GM18502 (cell line): ENCODE data around the gene ARRB1.
"Not testable (repeated sequence)": the region's sequence is repeated elsewhere in the genome, so short reads cannot be mapped to it uniquely, and the experiment has no call there.

ENCODE experiments used
- ATAC-seq: cut with Tn5 transposase; IDR thresholded peaks from one replicate; pipeline ENCODE4 v1.9.1; 2021; ENCODE audit warnings: mild to moderate bottlenecking; ENCODE audit not compliant: unreplicated experiment, poor library complexity

The ARRB1 gene

GRCh38 chr11:75304941-75305340 is 46.5 kb downstream of the ARRB1 start:
- not testable (repeated sequence) for ATAC-seq

- ATAC-seq: no peak
These were observed 47.8 kb downstream of the ARRB1 start for GRCh38 chr11:75303544-75304224.

- no peak for ATAC-seq
These were observed 49.1 kb downstream of the ARRB1 start for GRCh38 chr11:75302371-75302770.

GRCh38 chr11:75301601-75302345 is 49.7 kb downstream of the ARRB1 start:
- no peak for ATAC-seq

GRCh38 chr11:75301131-75301530 is 50.3 kb downstream of the ARRB1 start:
- no peak for ATAC-seq

- no peak for ATAC-seq
These were observed 52.5 kb downstream of the ARRB1 start for GRCh38 chr11:75298976-75299260.

GRCh38 chr11:75298191-75298975 is 53.1 kb downstream of the ARRB1 start:
- no peak for ATAC-seq

GRCh38 chr11:75293903-75294302 is 57.6 kb downstream of the ARRB1 start:
- ATAC-seq: no peak

- ATAC-seq: no peak
These were observed 58.5 kb downstream of the ARRB1 start for GRCh38 chr11:75292943-75293342.

GRCh38 chr11:75291741-75292140 is 59.7 kb downstream of the ARRB1 start:
- ATAC-seq: no peak

GRCh38 chr11:75289919-75290318 is 61.5 kb downstream of the ARRB1 start:
- ATAC-seq: no peak

GRCh38 chr11:75289511-75289760 is 62.0 kb downstream of the ARRB1 start:
- ATAC-seq: no peak

- ATAC-seq: no peak
These were observed 63.9 kb downstream of the ARRB1 start for GRCh38 chr11:75287579-75287978.

GRCh38 chr11:75286826-75287465 is 64.5 kb downstream of the ARRB1 start:
- no peak for ATAC-seq

- no peak for ATAC-seq
These were observed 65.6 kb downstream of the ARRB1 start for GRCh38 chr11:75285776-75286360.

GRCh38 chr11:75283391-75283931 is 68.0 kb downstream of the ARRB1 start:
- no peak for ATAC-seq

GRCh38 chr11:75281469-75282095 is 69.9 kb downstream of the ARRB1 start:
- ATAC-seq: no peak

- no peak for ATAC-seq
These were observed 70.5 kb downstream of the ARRB1 start for GRCh38 chr11:75280770-75281468.

GRCh38 chr11:75280227-75280701 is 71.2 kb downstream of the ARRB1 start:
- no peak for ATAC-seq
